K562 (cell line): ENCODE data around the gene SKAP1. TPM values are rescaled to one million over a fixed set of nuclear protein-coding genes. Genes with fewer than 3 reads are reported as not detected.

ENCODE experiments used
- CBX8 ChIP-seq: fragments of 200-600 bp; sonication (generic); IDR thresholded peaks from 2 replicates; pipeline ENCODE4 v1.6.1; 2012; ENCODE audit warnings: borderline replicate concordance, mixed run types, low read depth, mild to moderate bottlenecking, moderate library complexity, mixed read lengths, low read length, control low read depth, inconsistent platforms; ENCODE audit not compliant: poor library complexity, severe bottlenecking; ENCODE audit errors: extremely low read depth
- GTF2E2 ChIP-seq: fragments of 200-800 bp; sonication (Bioruptor generic); IDR thresholded peaks from 2 replicates; pipeline ENCODE4 v1.6.1; 2016; ENCODE audit warnings: missing genetic modification characterization, missing compliant biosample characterization
- MAFF ChIP-seq: IDR thresholded peaks from 2 replicates; pipeline ENCODE4 v1.6.1; 2012; ENCODE audit warnings: low read length, improper control_type of control experiment
- MTF1 ChIP-seq: fragments of 250-450 bp; sonication (Bioruptor Pico); IDR thresholded peaks from 2 replicates; pipeline ENCODE4 v1.9.0; 2021; ENCODE audit warnings: moderate library complexity, mild to moderate bottlenecking, inconsistent platforms, borderline replicate concordance
- RHOXF2B ChIP-seq: fragments of 250-450 bp; sonication (Bioruptor Pico); conservative IDR thresholded peaks from 2 replicates; pipeline ENCODE4 v1.5.1; 2021
- SAP30 ChIP-seq: fragments of 200-600 bp; sonication (generic); IDR thresholded peaks from 2 replicates; pipeline ENCODE4 v1.6.1; 2012; ENCODE audit warnings: borderline replicate concordance, low read depth, mild to moderate bottlenecking, moderate library complexity, low read length, control low read depth, inconsistent platforms; ENCODE audit not compliant: insufficient read depth, poor library complexity, severe bottlenecking
- ZC3H4 ChIP-seq: sonication (generic); formaldehyde crosslinking; IDR thresholded peaks from 2 replicates; pipeline ENCODE4 v1.9.0; 2021; ENCODE audit warnings: missing genetic modification reagents, borderline replicate concordance
- ZNF224 ChIP-seq: sonication (generic); formaldehyde crosslinking; IDR thresholded peaks from 2 replicates; pipeline ENCODE4 v1.8.0; 2022; ENCODE audit warnings: mild to moderate bottlenecking, missing genetic modification reagents
- ZNF311 ChIP-seq: fragments of 250-450 bp; sonication (Bioruptor Pico); IDR thresholded peaks from 2 replicates; pipeline ENCODE4 v1.4.0; 2020; ENCODE audit warnings: mild to moderate bottlenecking, moderate library complexity
- ZNF699 ChIP-seq: fragments of 250-450 bp; sonication (Bioruptor Pico); IDR thresholded peaks from 2 replicates; pipeline ENCODE4 v1.8.0; 2021; ENCODE audit warnings: mild to moderate bottlenecking, moderate library complexity; ENCODE audit not compliant: insufficient replicate concordance
- polyA plus RNA-seq, 8 experiments: library from polyadenylated mRNA; depleted of rRNA in 4 of 8; stranded (reverse) in 5 of 8; unstranded in 3 of 8; fragments of >200 nt; fragmentation: Nextera tagmentation in 2 of 8; fragmentation: Illumina TruSeq in 1 of 8; extraction: Ambion mirVana in 2 of 8; extraction: Trizol in 1 of 8; gene quantifications; 2 replicates each; pipeline versions ENCODE4 v1.2.1 to v1.2.3, GENCODE V29; 2011 to 2014; ENCODE audit warnings: inconsistent platforms in 1 of 8, missing spikeins in 1 of 8
- total RNA-seq, 7 experiments: library from RNA; depleted of rRNA in 6 of 7; stranded (reverse); fragments of >200 nt in 6 of 7; fragmentation: Illumina TruSeq in 2 of 7; extraction: Trizol in 2 of 7; gene quantifications; 2 replicates each; pipeline versions ENCODE4 v1.2.1 to v1.2.3, GENCODE V29; 2011 to 2021; ENCODE audit warnings: low replicate concordance in 1 of 7
- TF ChIP-seq, protein P1 (sequence below): fragments of 250-450 bp; sonication (Bioruptor Pico); IDR thresholded peaks from 2 replicates; pipeline ENCODE4 v1.4.0; 2020; ENCODE audit warnings: mild to moderate bottlenecking, moderate library complexity

SKAP1 gene
- total and polyA plus RNA-seq, 9 of the 15 experiments (the other 6 are each of a cell fraction or from before 2014, with no cell fraction given), result 0.06 to 0.80 (median 0.10) TPM; not detected in 4

DNA sequence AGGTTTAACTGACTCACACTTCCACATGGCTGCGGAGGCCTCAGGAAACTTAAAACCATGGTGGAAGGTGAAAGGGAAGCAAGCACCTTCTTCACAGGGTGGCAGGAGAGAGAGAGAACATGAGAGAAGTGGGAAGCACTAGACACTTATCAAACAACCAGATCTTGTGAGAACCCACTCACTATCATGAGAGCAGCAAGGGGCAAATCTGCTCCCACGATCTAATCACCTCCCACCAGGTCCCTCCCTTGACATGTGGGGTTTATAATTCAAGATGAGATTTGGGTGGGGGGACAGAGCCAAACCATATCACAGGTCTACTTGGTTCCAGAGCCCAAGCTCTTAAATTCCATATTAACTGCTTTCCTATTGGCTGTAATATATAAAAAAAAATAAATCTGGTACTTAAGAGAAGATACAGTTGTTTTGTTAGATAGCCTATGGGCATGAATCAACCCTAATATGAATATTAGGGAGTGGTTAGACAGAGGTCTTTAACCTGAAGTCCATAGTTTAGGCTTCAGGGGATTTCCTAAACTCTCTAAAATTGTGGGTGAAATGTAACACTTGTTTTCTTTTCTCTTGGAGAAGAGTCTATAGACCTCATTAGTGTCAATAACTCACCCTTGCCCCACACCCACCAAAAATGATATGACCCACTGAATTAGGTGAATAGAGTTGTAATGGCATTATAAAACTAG, 56.7 kb downstream of the SKAP1 start (continued):
- TF ChIP-seq, protein P1, sequence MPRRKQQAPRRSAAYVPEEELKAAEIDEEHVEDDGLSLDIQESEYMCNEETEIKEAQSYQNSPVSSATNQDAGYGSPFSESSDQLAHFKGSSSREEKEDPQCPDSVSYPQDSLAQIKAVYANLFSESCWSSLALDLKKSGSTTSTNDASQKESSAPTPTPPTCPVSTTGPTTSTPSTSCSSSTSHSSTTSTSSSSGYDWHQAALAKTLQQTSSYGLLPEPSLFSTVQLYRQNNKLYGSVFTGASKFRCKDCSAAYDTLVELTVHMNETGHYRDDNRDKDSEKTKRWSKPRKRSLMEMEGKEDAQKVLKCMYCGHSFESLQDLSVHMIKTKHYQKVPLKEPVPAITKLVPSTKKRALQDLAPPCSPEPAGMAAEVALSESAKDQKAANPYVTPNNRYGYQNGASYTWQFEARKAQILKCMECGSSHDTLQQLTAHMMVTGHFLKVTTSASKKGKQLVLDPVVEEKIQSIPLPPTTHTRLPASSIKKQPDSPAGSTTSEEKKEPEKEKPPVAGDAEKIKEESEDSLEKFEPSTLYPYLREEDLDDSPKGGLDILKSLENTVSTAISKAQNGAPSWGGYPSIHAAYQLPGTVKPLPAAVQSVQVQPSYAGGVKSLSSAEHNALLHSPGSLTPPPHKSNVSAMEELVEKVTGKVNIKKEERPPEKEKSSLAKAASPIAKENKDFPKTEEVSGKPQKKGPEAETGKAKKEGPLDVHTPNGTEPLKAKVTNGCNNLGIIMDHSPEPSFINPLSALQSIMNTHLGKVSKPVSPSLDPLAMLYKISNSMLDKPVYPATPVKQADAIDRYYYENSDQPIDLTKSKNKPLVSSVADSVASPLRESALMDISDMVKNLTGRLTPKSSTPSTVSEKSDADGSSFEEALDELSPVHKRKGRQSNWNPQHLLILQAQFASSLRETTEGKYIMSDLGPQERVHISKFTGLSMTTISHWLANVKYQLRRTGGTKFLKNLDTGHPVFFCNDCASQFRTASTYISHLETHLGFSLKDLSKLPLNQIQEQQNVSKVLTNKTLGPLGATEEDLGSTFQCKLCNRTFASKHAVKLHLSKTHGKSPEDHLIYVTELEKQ (CRISPR knock-in tag), result no peak
- TF ChIP-seq ZNF224 (CRISPR knock-in tag) (no peak), RHOXF2B (no peak), ZNF699 (CRISPR knock-in tag) (no peak), MAFF (no peak), MTF1 (CRISPR knock-in tag) (no peak), GTF2E2 (tag) (no peak), SAP30 (no peak), ZNF311 (CRISPR knock-in tag) (no peak), CBX8 (no peak), ZC3H4 (CRISPR knock-in tag) (no peak)
- TF ChIP-seq, all 486 proteins: peak for 28
